ENCODE results near the gene KLK14. TPM values are rescaled to one million over a fixed set of nuclear protein-coding genes. Genes with fewer than 3 reads are reported as not detected.

Gene KLK14
- total RNA-seq, 2 experiments from 2014 or later, result 0.35 to 0.67 TPM

GRCh38 chr19:51091126-51091525 lies 8.4 kb upstream of the KLK14 start:
- H3K4me3 Mint-ChIP-seq, result no peak overlapping the region
- CTCF ChIA-PET, result interaction anchor here (1.0 kb wide), 1 partner anchor 46 kb away, joined by 3 read pairs; no protein-coding TSS in a partner anchor
- no peaks in the 10 kb centered on the region for H3K9me3 Mint-ChIP-seq

DNA sequence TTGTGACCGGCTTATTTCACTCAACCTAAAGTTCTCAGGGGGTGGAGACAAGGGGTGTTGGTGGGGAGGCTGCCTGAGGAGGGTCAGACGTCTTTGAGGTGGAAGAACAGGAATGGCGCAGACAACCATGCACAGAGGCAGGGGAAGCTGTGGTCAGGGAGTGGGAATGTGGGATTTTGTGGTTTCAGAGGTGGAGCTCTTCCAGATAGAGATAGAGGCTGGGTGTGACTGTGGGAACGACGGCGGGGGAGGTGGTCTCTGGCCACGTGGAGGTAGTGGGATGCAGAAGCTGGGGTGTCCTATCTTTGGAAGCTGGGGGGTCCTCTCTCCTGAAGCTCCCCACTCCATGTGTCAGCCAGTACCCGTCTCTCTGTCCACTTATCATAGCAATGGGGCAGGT lies 7.8 kb upstream of the KLK14 start:
- H3K27me3 Mint-ChIP-seq, result no peaks in the 10 kb centered on the region
- no peaks in the 10 kb centered on the region for H3K36me3 Mint-ChIP-seq (ENCODE audit: low read depth)
- H3K4me1 Mint-ChIP-seq, result no peaks in the 10 kb centered on the region
- no peak overlapping the region for H3K27ac Mint-ChIP-seq
- ChIA-PET POLR2A (no interaction called here), CTCF (interaction anchor here (1.0 kb wide), 1 partner anchor 46 kb away, joined by 3 read pairs; no protein-coding TSS in a partner anchor)
- no peaks in the 10 kb centered on the region for H3K9me3 Mint-ChIP-seq
- DNase-seq, result no peak
- no peak overlapping the region for H3K4me3 Mint-ChIP-seq

More at GRCh38 chr19:51091126-51091525, 8.4 kb upstream of the KLK14 start:
- Mint-ChIP-seq H3K27ac (no peak overlapping the region), H3K36me3 (ENCODE audit: low read depth) (no peaks in the 10 kb centered on the region), H3K27me3 (no peaks in the 10 kb centered on the region), H3K4me1 (peaks cover 2% of the 10 kb centered on the region)
- POLR2A ChIA-PET, result no interaction called here
- no peak for DNase-seq

DNA sequence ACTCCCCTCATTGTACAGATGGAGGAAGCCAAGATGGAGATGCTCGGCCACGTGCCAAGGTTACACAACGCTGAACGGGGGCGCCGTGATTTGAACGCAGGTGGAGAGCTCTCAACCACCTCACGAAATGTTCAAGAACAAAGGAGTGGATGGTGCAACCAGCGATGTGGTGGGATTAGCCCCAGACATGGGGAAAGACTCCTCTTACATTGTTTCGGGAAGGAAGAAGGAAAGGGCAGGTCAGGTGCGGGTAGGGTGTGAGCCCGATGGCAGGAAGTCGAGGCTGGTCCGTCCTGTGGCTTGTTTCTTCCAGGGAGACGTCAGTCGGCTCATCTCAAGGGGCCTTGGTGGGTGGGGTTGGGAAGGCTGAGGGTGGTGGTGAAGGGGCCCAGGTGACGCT lies 7.1 kb upstream of the KLK14 start:
- no peaks in the 10 kb centered on the region for H3K27me3 Mint-ChIP-seq
- DNase-seq, result no peak
- H3K27ac Mint-ChIP-seq, result no peak overlapping the region
- no peaks in the 10 kb centered on the region for H3K4me1 Mint-ChIP-seq
- POLR2A ChIA-PET, result no interaction called here
- no peak overlapping the region for H3K4me3 Mint-ChIP-seq
- no peaks in the 10 kb centered on the region for H3K36me3 Mint-ChIP-seq (ENCODE audit: low read depth)
- CTCF ChIA-PET, result no interaction called here
- H3K9me3 Mint-ChIP-seq, result no peaks in the 10 kb centered on the region

DNA sequence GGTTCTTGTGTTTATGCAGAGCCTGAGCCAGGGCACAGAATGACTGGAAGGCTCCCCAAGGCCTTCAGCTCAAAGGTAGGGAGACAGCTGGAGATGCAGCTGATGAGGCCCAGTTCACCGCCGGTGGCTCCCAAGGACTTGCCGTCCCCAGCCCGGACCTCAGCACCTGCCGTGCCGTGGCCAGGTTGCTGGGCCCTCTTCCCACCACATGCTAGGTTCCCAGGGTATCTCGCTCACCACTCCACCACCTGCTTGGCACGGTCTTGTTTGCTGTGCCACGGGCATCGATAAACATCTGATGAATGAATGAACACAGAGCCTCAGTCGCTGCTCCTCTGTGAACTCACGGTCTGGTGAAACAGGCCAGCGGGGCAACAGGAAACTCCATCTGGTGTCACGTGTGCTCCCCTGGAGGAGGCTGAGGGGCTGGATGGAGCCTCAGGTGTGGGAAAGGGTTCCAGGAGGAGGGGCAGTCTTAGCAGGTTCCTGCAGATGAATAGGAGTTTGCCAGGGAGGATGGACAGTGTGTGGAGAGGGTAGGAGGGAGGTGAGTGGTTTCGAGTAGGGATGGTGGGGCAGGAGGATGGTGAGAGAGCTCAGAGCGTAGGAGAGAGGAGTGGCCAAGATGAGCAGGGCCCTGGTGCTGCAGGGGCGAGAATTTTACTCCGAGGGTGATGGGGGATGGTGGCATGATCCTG lies 3.6 kb upstream of the KLK14 start:
- no peak for DNase-seq
- Mint-ChIP-seq H3K9me3 (no peaks in the 10 kb centered on the region), H3K36me3 (ENCODE audit: low read depth) (no peaks in the 10 kb centered on the region), H3K27ac (no peak overlapping the region), H3K4me1 (no peaks in the 10 kb centered on the region), H3K4me3 (no peak overlapping the region), H3K27me3 (peaks cover 8% of the 10 kb centered on the region)
- CTCF ChIA-PET, result interaction anchor here (0.8 to 1.4 kb wide), 2 partner anchors 9 to 10 kb away, joined by 5 to 6 read pairs; no protein-coding TSS in a partner anchor
- POLR2A ChIA-PET, result no interaction called here

- H3K9me3 Mint-ChIP-seq, result no peaks in the 10 kb centered on the region
- no peaks in the 10 kb centered on the region for H3K4me1 Mint-ChIP-seq
- no peaks in the 10 kb centered on the region for H3K36me3 Mint-ChIP-seq (ENCODE audit: low read depth)
- H3K27ac Mint-ChIP-seq, result no peak overlapping the region
- H3K4me3 Mint-ChIP-seq, result no peak overlapping the region
- H3K27me3 Mint-ChIP-seq, result peaks cover 8% of the 10 kb centered on the region
- ChIA-PET POLR2A (no interaction called here), CTCF (interaction anchor here (0.7 kb wide), 1 partner anchor 51 kb away, joined by 3 read pairs; no protein-coding TSS in a partner anchor)
- no peak for DNase-seq
These were observed 1.8 kb upstream of the KLK14 start for GRCh38 chr19:51084505-51084904.

DNA sequence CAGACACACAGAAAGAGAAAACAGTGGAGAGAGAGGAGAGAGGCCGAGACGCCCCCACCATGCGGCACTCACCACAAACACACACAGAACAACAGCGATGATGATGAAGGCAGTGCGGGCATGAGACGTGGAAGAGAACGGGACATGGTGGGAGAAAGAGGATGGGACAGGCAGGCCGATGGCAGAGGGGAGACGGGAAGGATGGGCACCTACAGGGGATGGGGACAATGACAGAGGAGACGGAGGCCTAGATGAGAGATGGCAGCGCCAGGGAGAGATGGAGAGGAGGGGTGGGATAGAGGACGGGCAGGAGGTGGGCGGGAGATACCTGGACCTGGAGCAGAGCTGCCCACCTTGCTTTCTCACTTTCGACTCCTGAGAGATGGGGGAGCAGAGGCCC lies 1.1 kb upstream of the KLK14 start:
- DNase-seq, result no peak
- no peak overlapping the region for H3K27ac Mint-ChIP-seq
- H3K36me3 Mint-ChIP-seq (ENCODE audit: low read depth), result no peaks in the 10 kb centered on the region
- CTCF ChIA-PET, result no interaction called here
- H3K4me3 Mint-ChIP-seq, result no peak overlapping the region
- H3K4me1 Mint-ChIP-seq, result no peaks in the 10 kb centered on the region
- H3K9me3 Mint-ChIP-seq, result no peaks in the 10 kb centered on the region
- POLR2A ChIA-PET, result no interaction called here
- H3K27me3 Mint-ChIP-seq, result peaks cover 8% of the 10 kb centered on the region

DNA sequence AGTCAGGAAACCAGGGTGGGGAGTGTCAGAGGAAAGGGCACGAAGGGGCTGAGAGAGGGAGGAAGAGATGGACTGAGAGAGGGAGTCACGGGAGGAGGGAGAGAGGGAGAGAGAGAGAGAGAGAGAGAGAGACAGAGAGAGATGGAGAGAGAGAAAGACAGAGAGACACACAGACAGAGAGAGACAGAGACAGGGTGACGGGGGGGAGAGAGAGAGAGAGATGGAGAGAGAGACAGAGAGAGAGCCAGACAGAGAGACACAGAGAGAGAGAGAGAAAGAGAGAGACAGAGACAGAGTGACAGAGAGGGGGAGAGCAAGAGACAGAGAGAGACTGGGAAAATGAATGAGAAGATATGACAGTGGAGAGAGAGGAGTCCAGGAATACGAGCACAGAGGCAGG lies 494 bp upstream of the KLK14 start:
- H3K4me3 Mint-ChIP-seq, result no peak overlapping the region
- H3K27me3 Mint-ChIP-seq, result peaks cover 8% of the 10 kb centered on the region
- ChIA-PET CTCF (no interaction called here), POLR2A (no interaction called here)
- H3K27ac Mint-ChIP-seq, result no peak overlapping the region
- H3K9me3 Mint-ChIP-seq, result no peaks in the 10 kb centered on the region
- no peaks in the 10 kb centered on the region for H3K36me3 Mint-ChIP-seq (ENCODE audit: low read depth)
- no peaks in the 10 kb centered on the region for H3K4me1 Mint-ChIP-seq
- DNase-seq, result no peak

DNA sequence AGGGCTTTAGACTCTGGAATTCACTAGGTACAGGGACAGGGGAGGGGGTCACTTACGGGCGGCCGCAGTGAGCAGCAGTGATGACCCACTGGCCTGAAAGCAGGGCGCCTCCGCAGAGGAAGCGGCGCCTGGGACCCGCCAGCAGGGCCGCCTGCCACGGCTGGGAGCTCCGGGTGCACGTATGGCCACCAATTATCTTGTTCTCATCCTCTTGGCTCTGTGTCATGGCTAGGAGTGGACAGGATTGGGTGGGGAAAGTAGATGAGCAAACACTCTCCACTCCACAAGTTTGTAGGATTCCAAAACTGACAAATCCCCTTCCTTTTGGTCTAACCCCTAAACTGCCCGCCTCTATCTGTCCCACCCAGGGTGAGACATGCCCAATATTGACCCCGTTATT lies 1.2 kb downstream of the KLK14 start:
- ChIA-PET CTCF (no interaction called here), POLR2A (no interaction called here)
- Mint-ChIP-seq H3K27me3 (peaks cover 8% of the 10 kb centered on the region), H3K27ac (no peak overlapping the region), H3K36me3 (ENCODE audit: low read depth) (no peaks in the 10 kb centered on the region), H3K4me3 (no peak overlapping the region), H3K9me3 (no peaks in the 10 kb centered on the region), H3K4me1 (no peaks in the 10 kb centered on the region)
- no peak for DNase-seq

- POLR2A ChIA-PET, result no interaction called here
These were observed 3.1 kb downstream of the KLK14 start for GRCh38 chr19:51079481-51080110.

GRCh38 chr19:51078731-51079130 lies 4.0 kb downstream of the KLK14 start:
- ChIA-PET POLR2A (no interaction called here), CTCF (interaction anchor here (1.2 kb wide), 1 partner anchor 10 kb away, joined by 4 read pairs; no protein-coding TSS in a partner anchor)
- Mint-ChIP-seq H3K36me3 (ENCODE audit: low read depth) (no peaks in the 10 kb centered on the region), H3K27me3 (peaks cover 17% of the 10 kb centered on the region), H3K4me3 (no peak overlapping the region), H3K9me3 (no peaks in the 10 kb centered on the region), H3K4me1 (no peaks in the 10 kb centered on the region), H3K27ac (no peak overlapping the region)
- DNase-seq, result no peak

More at GRCh38 chr19:51079481-51080110, 3.1 kb downstream of the KLK14 start:
- no peak for DNase-seq
- H3K27ac Mint-ChIP-seq, result no peak overlapping the region
- no peaks in the 10 kb centered on the region for H3K9me3 Mint-ChIP-seq
- H3K36me3 Mint-ChIP-seq (ENCODE audit: low read depth), result no peaks in the 10 kb centered on the region
- CTCF ChIA-PET, result interaction anchor here (1.2 kb wide), 1 partner anchor 9 kb away, joined by 4 read pairs; no protein-coding TSS in a partner anchor
- H3K4me1 Mint-ChIP-seq, result no peaks in the 10 kb centered on the region
- peaks cover 11% of the 10 kb centered on the region for H3K27me3 Mint-ChIP-seq
- H3K4me3 Mint-ChIP-seq, result no peak overlapping the region

- ChIA-PET POLR2A (no interaction called here), CTCF (no interaction called here)
- H3K4me3 Mint-ChIP-seq, result no peak overlapping the region
- H3K9me3 Mint-ChIP-seq, result no peaks in the 10 kb centered on the region
- no peaks in the 10 kb centered on the region for H3K4me1 Mint-ChIP-seq
- DNase-seq, result no peak
- H3K36me3 Mint-ChIP-seq (ENCODE audit: low read depth), result no peaks in the 10 kb centered on the region
- H3K27me3 Mint-ChIP-seq, result peaks cover 17% of the 10 kb centered on the region
- no peak overlapping the region for H3K27ac Mint-ChIP-seq
These were observed 4.6 kb downstream of the KLK14 start for GRCh38 chr19:51078104-51078503.

GRCh38 chr19:51076631-51077213 lies 6.0 kb downstream of the KLK14 start:
- Mint-ChIP-seq H3K27ac (no peak overlapping the region), H3K4me1 (no peaks in the 10 kb centered on the region), H3K36me3 (ENCODE audit: low read depth) (no peaks in the 10 kb centered on the region), H3K9me3 (no peaks in the 10 kb centered on the region), H3K4me3 (no peak overlapping the region), H3K27me3 (peaks cover 20% of the 10 kb centered on the region)
- ChIA-PET POLR2A (no interaction called here), CTCF (interaction anchor here (1.1 kb wide), 1 partner anchor 10 kb away, joined by 5 read pairs; no protein-coding TSS in a partner anchor)
- DNase-seq, result no peak

DNA sequence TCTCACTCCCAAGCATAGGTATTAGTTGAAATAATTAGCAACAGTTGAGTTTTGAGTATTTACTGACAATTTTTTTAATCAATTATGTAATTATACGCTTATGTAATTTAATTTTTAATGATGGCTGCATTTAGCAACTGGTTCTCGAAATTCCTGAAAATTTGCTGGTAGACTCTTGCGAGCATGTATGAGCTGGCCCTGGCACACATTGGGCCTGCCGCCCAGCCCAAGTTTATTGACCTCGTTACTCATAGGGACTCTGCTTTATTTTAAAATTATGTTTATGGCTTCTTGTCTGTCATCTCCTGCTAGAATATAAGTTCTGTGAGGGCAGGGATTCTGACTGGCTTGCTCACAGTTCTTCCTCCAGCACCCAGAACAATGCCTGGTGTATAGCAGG lies 6.7 kb downstream of the KLK14 start:
- H3K4me3 Mint-ChIP-seq, result no peak overlapping the region
- ChIA-PET CTCF (no interaction called here), POLR2A (no interaction called here)
- H3K36me3 Mint-ChIP-seq (ENCODE audit: low read depth), result no peaks in the 10 kb centered on the region
- H3K27ac Mint-ChIP-seq, result no peak overlapping the region
- no peaks in the 10 kb centered on the region for H3K9me3 Mint-ChIP-seq
- H3K4me1 Mint-ChIP-seq, result no peaks in the 10 kb centered on the region
- DNase-seq, result no peak
- peaks cover 20% of the 10 kb centered on the region for H3K27me3 Mint-ChIP-seq

All from activated CD4-positive, alpha-beta T cell treated with anti-CD3 and anti-CD28 coated beads, Interleukin-2, amount 10 ng/mL, durations not matched to agents 7 days and 5 days (primary cell).